HG02981 (cell line): ENCODE data around the gene PRPF40B.

Experiments used
- ATAC-seq: cut with Tn5 transposase; IDR thresholded peaks from one replicate; pipeline ENCODE4 v1.9.1; 2021; ENCODE audit warnings: mild to moderate bottlenecking, moderate library complexity; ENCODE audit not compliant: unreplicated experiment

PRPF40B gene

GRCh38 chr12:49635036-49635435 lies 11.7 kb downstream of the PRPF40B start:
- no peak for ATAC-seq

DNA sequence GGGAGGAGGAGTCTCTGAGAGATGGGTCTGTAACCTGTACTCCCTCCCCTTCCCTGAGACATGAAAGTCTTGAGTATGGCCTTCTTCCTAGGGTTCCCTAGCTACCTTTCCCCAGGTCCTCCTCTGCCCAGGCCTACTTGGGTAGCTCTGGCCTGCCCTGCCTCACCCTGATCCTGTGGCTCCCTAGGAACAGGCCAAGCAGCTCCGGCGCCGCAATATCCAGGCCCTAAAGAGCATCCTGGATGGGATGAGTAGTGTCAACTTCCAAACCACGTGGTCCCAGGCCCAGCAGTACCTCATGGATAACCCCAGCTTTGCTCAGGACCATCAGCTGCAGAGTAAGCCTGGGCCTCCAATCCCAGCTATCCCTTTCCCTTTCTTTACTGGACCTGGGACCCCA lies 12.3 kb downstream of the PRPF40B start:
- no peak for ATAC-seq

GRCh38 chr12:49636574-49636973 lies 13.2 kb downstream of the PRPF40B start:
- ATAC-seq, result no peak

DNA sequence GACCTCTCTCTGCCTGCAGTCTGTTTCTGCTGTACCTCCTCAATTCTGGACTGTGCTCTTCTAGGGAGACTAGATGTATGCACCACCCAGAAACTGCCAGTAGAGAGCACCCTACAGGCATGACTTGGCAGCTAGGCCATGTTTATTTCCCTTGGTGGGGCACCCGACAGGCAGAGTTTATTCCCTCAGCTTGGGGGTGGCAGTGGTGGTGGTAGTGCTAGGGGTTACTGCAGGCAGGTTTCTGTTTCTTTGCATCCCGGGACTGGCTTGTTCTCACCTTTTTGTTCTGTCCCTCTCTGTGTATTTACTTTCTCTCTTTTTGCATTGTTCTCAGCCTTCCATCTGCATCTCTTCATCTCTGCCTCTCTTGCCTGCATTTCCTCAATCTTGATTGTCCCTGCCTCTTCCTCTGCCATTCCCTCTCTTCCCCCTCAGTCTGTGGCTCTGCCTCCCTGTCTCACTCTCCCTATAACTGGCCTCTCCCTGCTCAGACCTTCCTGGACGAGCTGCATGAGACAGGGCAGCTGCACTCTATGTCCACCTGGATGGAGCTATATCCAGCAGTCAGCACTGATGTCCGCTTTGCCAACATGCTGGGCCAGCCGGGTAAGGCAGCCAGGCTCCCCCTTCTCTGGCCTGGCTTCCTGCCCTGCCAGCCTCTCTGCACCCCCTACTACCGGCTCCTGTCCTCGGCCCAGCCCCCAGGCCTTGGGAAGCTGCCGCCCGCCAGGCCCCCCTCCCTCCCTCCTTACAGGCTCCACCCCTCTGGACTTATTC lies 13.8 kb downstream of the PRPF40B start:
- ATAC-seq, result no peak

- no peak for ATAC-seq
Observed at GRCh38 chr12:49641748-49642369, 18.5 kb downstream of the PRPF40B start.

DNA sequence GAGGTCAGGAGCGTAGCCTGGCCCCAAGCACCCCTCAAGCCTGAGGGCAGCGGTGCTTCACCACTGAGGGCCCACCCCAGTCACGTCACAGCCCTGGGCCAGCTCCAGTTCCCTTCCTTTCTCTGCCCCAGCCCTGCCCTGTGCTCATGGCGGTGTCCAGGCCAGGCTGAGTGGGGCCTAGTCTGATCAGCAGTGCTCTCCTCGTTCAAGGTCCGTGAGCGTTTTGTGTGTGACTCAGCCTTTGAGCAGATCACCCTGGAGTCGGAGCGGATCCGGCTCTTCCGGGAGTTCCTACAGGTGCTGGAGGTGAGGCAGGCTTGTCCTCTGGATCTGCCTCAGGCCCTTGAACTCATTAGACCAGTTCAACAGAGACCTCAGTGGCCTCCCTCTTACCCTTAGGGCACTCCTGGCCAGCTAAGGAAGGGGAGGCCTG lies 19.0 kb downstream of the PRPF40B start:
- ATAC-seq, result no peak

DNA sequence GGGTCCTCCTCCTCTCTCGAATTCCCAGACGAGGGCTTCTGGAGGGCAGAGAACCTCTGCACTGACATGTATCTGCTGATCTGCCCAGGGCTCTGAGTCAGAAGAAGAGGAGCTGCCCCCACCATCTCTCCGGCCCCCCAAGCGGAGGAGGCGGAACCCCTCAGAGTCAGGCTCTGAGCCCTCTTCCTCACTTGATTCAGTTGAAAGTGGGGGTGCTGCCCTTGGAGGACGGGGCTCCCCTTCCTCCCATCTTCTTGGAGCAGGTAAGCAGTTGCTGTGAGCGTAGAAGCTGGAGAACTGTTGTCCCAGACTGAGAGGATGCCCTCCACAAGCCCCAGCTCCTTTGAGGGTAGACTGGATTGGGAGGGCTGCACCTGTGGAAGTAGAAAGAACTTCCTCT lies 19.8 kb downstream of the PRPF40B start:
- ATAC-seq, result no peak

- no peak for ATAC-seq
Observed at GRCh38 chr12:49643961-49644619, 20.7 kb downstream of the PRPF40B start.

DNA sequence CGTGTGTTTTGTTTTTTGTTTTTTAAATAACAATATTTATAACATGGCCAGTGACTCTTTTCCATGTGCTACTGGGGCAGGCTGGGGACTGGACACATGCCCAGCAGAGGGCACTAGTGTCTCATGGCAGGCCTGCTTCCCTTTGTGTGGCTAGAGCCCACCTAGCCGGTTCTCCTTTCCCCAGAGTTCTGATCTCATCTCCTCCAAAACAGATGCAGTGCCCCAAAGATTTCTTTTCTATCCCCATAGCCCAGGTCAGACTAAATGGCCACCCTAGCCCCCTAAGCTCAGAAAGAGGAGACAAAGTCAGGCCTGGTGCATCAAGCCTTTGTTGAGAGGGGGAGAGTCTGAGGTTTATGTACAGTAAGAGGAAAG lies 21.2 kb downstream of the PRPF40B start:
- no peak for ATAC-seq

DNA sequence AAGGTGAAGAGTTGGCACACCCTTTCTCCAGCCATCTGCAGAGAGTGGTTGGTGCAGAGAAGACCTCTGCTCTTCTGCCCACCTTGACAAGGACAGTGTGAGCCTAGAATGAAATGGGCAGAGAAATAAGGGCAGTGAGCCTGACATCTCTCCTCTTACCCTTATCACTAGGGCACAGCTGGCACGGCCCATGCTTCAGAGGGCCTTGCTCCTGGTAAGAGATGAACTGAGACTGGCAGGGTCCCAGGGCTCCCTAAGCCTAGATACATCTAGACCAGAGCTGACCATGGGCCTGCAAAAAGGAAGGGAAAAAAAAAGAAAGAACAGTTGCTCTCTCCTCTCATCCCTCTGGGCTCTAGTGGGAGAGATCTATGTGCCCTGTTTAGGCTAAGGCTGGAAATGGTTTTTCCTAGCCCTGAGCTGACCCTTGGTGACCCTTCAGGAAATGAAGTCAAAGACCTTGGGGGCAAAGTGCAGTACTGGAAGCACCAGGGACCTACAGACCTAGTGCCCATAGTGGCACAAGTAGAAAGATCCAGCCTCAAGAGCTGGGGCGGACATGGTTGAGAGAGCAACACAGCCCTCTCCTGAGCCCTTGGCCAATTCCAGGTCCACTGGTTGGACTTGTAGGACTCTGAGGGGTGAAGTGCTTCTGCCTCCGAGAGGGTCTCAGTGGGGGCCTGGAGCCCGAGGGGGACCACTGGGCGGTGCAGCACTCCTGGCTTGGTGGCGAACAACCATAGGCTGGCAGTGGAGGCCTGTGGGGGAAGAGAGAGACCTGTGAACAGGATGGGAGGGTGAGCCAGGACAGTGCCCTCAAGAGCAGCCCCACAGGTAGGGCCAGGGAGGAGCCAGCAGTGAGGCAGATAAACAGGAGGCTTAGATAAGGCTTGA lies 22.0 kb downstream of the PRPF40B start:
- no peak for ATAC-seq

DNA sequence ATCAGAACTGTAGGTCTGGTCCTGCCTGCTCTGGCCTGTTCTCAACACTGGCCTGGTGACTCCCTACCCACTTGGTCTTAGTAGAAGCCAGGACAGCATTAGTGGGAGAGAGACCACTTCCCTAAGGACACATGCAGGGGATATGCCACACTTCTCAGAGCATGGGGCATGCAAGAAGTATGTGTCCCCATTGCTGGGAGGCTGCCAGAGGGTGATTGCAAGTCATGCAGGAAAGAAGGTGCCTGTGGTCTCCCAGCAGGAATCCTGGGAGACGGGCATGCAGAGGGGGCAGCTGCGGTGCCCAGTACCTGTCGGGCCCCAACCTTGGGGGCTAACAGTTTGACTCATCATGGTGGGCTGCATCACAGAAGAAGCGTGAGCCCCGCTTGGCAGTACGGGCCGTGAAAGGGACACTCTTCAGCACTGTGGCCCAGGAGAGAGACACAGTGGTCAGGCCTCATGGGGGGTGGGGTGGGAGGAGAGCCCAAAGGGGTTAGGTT lies 23.0 kb downstream of the PRPF40B start:
- no peak for ATAC-seq

DNA sequence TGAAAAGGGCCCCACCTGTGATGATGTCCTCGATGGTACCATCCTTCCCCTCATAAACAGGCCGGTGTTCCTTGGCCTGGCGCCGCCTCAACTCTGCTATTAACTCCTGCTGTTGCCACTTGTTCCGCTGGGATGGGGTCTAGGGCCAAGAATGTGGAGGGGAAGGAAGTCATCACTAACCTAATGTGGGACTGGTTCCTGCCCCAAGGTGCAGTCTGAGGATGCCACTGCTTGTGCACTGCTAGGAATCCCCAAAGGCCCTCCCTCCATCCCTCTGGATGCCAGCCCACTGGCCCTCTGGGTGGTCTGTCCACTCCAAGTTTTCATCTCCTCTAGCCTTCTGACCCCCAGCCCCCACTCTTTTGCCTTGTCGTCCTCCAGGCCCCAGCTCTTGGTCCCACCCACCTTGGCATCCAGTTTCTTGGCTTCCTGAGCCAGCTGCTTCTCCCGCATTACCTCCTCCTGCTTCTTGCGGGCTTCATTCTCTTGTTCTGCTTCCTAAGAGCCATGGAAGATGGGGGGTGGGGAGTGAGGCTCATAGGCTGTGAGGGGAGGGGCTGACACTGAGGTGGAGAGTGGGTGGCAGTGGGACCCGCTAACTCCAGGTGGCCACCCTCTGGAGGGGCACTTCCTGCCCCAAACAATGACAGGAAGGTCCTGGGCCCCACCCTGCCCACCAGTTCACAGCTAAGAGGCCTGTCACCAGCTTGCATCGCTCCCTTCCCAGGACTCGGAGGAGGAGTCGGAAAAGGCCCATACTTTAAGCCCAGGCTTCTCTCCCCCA lies 23.7 kb downstream of the PRPF40B start:
- no peak for ATAC-seq

- no peak for ATAC-seq
Observed at GRCh38 chr12:49647827-49648711, 24.7 kb downstream of the PRPF40B start.

GRCh38 chr12:49648712-49649003 lies 25.3 kb downstream of the PRPF40B start:
- no peak for ATAC-seq

- no peak for ATAC-seq
Observed at GRCh38 chr12:49649445-49649844, 26.1 kb downstream of the PRPF40B start.

- ATAC-seq, result no peak
Observed at GRCh38 chr12:49649892-49650291, 26.5 kb downstream of the PRPF40B start.

- no peak for ATAC-seq
Observed at GRCh38 chr12:49651855-49652254, 28.5 kb downstream of the PRPF40B start.

- ATAC-seq, result no peak
Observed at GRCh38 chr12:49652921-49653520, 29.7 kb downstream of the PRPF40B start.

- no peak for ATAC-seq
Observed at GRCh38 chr12:49654715-49655114, 31.4 kb downstream of the PRPF40B start.
